Parathyroid adenoma (tissue), 2 donors: ENCODE data around the gene PDZRN3.

Source experiments
- H2AFZ ChIP-seq: fragments of 300-600 bp; sonication (generic); one replicate; pipeline ENCODE4 v1.7.0; 2017; ENCODE audit warnings: antibody characterized with exemption, mild to moderate bottlenecking
- H3K27ac ChIP-seq: fragments of 300-600 bp; sonication (generic); one replicate; pipeline ENCODE4 v1.7.0; 2017
- H3K27me3 ChIP-seq: fragments of 300-600 bp; sonication (generic); one replicate; pipeline ENCODE4 v1.7.0; 2017; ENCODE audit warnings: low read length; ENCODE audit not compliant: control insufficient read depth, insufficient read depth
- H3K36me3 ChIP-seq: fragments of 300-600 bp; sonication (generic); one replicate; pipeline ENCODE4 v1.7.0; 2017; ENCODE audit warnings: low read length; ENCODE audit not compliant: control insufficient read depth, insufficient read depth
- H3K4me1 ChIP-seq: fragments of 300-600 bp; sonication (generic); one replicate; pipeline ENCODE4 v1.7.0; 2017; ENCODE audit warnings: control low read depth
- H3K4me2 ChIP-seq: fragments of 300-600 bp; sonication (generic); one replicate; pipeline ENCODE4 v1.7.0; 2017; ENCODE audit warnings: low read length
- H3K4me3 ChIP-seq: fragments of 300-600 bp; sonication (generic); one replicate; pipeline ENCODE4 v1.7.0; 2017; ENCODE audit warnings: low read depth, low read length
- H3K79me2 ChIP-seq: fragments of 300-600 bp; sonication (generic); one replicate; pipeline ENCODE4 v1.7.0; 2017; ENCODE audit warnings: control low read depth
- H3K9ac ChIP-seq: fragments of 300-600 bp; sonication (generic); one replicate; pipeline ENCODE4 v1.7.0; 2017; ENCODE audit warnings: mild to moderate bottlenecking
- H3K9me3 ChIP-seq: fragments of 300-600 bp; sonication (generic); one replicate; pipeline ENCODE4 v1.7.0; 2017; ENCODE audit warnings: low read length; ENCODE audit not compliant: control insufficient read depth
- TF ChIP-seq, protein P1 (sequence below): fragments of 300-600 bp; sonication (generic); IDR thresholded peaks from one replicate; pipeline ENCODE4 v1.7.0; 2017; ENCODE audit warnings: antibody characterized with exemption, mild to moderate bottlenecking
- donor health status: primary hyperparathyroidism.

Gene PDZRN3

DNA sequence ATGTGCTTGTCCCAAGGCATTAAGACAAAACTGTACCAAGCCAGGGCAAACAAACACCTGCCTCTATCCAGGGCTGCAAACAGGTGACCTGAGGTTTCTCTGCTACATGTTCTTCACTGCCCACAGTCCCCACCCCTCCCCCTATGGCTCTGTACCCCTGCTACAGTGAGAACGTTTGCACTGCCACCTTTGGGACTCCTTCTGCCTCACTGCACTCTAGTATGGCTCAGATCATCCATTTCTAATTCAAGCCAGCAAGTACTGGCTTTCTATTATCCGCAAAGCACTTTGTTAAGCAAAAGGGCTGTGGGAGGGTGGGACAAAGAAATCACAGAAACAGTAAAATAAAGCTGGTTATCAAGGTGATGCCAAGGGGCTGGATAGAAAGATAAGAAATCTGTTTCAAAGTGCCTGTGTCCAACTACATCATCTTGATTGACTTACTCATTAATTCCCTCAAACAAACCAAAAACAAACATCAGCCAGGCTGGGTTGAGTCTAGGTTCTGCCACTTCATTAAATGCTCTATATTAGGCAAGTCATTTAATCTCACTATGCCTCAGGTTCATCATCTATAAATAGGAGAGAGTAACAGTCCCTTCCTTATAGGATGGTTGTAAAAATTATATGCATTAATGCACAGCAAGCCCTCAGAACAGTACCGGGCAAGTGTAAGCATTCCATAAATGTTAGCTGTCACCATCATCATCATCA, 95.3 kb downstream of the PDZRN3 start:
- Histone ChIP-seq H3K36me3 (no peaks in the 10 kb centered on the region), H3K9ac (no peak overlapping the region), H3K4me1 (no peaks in the 10 kb centered on the region), H3K27ac (no peak overlapping the region), H3K4me2 (no peak overlapping the region), H3K27me3 (no peaks in the 10 kb centered on the region), H3K4me3 (no peak overlapping the region), H3K9me3 (no peaks in the 10 kb centered on the region), H3K79me2 (no peaks in the 10 kb centered on the region), H2AFZ (no peak overlapping the region)
- TF ChIP-seq, protein P1, sequence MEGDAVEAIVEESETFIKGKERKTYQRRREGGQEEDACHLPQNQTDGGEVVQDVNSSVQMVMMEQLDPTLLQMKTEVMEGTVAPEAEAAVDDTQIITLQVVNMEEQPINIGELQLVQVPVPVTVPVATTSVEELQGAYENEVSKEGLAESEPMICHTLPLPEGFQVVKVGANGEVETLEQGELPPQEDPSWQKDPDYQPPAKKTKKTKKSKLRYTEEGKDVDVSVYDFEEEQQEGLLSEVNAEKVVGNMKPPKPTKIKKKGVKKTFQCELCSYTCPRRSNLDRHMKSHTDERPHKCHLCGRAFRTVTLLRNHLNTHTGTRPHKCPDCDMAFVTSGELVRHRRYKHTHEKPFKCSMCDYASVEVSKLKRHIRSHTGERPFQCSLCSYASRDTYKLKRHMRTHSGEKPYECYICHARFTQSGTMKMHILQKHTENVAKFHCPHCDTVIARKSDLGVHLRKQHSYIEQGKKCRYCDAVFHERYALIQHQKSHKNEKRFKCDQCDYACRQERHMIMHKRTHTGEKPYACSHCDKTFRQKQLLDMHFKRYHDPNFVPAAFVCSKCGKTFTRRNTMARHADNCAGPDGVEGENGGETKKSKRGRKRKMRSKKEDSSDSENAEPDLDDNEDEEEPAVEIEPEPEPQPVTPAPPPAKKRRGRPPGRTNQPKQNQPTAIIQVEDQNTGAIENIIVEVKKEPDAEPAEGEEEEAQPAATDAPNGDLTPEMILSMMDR: no peak

DNA sequence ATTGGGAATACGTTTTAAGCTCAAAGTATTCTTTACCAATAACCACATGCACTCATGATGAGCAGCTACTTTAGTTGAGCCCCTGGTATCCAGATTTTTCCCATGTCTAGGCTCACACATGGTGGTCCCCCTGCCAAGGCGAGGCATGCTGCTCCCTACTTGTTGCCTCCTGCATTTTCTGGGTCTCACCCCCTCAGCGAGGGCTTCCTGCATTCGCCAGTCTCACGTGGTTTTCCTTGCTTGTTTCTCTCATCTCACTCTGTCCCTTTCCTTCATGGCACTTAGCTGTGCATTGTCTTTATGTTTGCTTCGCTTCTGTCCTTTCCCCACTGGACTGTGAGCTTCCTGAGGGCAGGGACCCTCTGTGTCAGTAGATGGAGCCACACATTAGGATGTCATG, 99.2 kb downstream of the PDZRN3 start:
- Histone ChIP-seq H3K36me3 (no peaks in the 10 kb centered on the region), H3K4me3 (no peak overlapping the region)

GRCh38 chr3:73523661-73524060, 101.1 kb downstream of the PDZRN3 start:
- H3K79me2 ChIP-seq: no peaks in the 10 kb centered on the region
- H3K4me1 ChIP-seq: no peaks in the 10 kb centered on the region
- H3K9me3 ChIP-seq: no peaks in the 10 kb centered on the region
- H3K9ac ChIP-seq: no peak overlapping the region
- H3K27me3 ChIP-seq: no peaks in the 10 kb centered on the region
- H3K36me3 ChIP-seq: no peaks in the 10 kb centered on the region
- no peak overlapping the region for H3K4me2 ChIP-seq
- TF ChIP-seq, protein P1: no peak
- H3K4me3 ChIP-seq: no peak overlapping the region
- H2AFZ ChIP-seq: no peak overlapping the region
- H3K27ac ChIP-seq: no peak overlapping the region

More for the DNA sequence above, 99.2 kb downstream of the PDZRN3 start:
- Histone ChIP-seq H3K27me3 (no peaks in the 10 kb centered on the region), H3K4me2 (no peak overlapping the region), H3K27ac (no peak overlapping the region), H3K9ac (no peak overlapping the region), H3K4me1 (no peaks in the 10 kb centered on the region), H3K9me3 (no peaks in the 10 kb centered on the region), H3K79me2 (no peaks in the 10 kb centered on the region), H2AFZ (no peak overlapping the region)
- TF ChIP-seq, protein P1: no peak

GRCh38 chr3:73521734-73522336, 102.9 kb downstream of the PDZRN3 start:
- no peak overlapping the region for H3K27ac ChIP-seq
- no peaks in the 10 kb centered on the region for H3K9me3 ChIP-seq
- no peak overlapping the region for H3K4me2 ChIP-seq
- no peaks in the 10 kb centered on the region for H3K4me1 ChIP-seq
- no peaks in the 10 kb centered on the region for H3K36me3 ChIP-seq
- TF ChIP-seq, protein P1: no peak
- H3K9ac ChIP-seq: no peak overlapping the region
- no peaks in the 10 kb centered on the region for H3K27me3 ChIP-seq
- H2AFZ ChIP-seq: no peak overlapping the region
- H3K4me3 ChIP-seq: no peak overlapping the region
- H3K79me2 ChIP-seq: no peaks in the 10 kb centered on the region
